HepG2 (cell line): Measurements from ENCODE around the gene TBX6. TPM values are rescaled to one million over a fixed set of nuclear protein-coding genes. Genes with fewer than 3 reads are reported as not detected.

ENCODE experiments used
- ARID2 ChIP-seq: sonication (generic); formaldehyde crosslinking; IDR thresholded peaks from 2 replicates; pipeline ENCODE4 v1.8.1; 2022; ENCODE audit warnings: mild to moderate bottlenecking, missing genetic modification reagents, borderline replicate concordance
- ATAD3A ChIP-seq: sonication (generic); formaldehyde crosslinking; IDR thresholded peaks from 2 replicates; pipeline ENCODE4 v1.4.0; 2020; ENCODE audit warnings: missing genetic modification reagents
- ATF7-NPFF ChIP-seq: sonication (generic); formaldehyde crosslinking; IDR thresholded peaks from 2 replicates; pipeline ENCODE4 v1.8.1; 2023; ENCODE audit warnings: mild to moderate bottlenecking, low read depth, missing genetic modification reagents, moderate library complexity
- CREM ChIP-seq, 2 experiments: sonication (generic) in 1 of 2; formaldehyde crosslinking in 1 of 2; IDR thresholded peaks; 2 replicates each; pipeline versions ENCODE4 v1.4.0 to v1.6.1; 2016 to 2020; ENCODE audit warnings: antibody characterized with exemption in 1 of 2, mild to moderate bottlenecking in 1 of 2, missing genetic modification reagents in 1 of 2
- EP300 ChIP-seq, 3 experiments: sonication (generic) in 1 of 3; formaldehyde crosslinking in 1 of 3; IDR thresholded peaks; 2 replicates each; pipeline versions ENCODE4 v1.5.1 to v1.6.1; 2011 to 2020; ENCODE audit warnings: low read depth in 2 of 3, low read length in 2 of 3, borderline replicate concordance in 1 of 3, improper control_type of control experiment in 1 of 3, mild to moderate bottlenecking in 1 of 3, missing genetic modification reagents in 1 of 3, moderate library complexity in 1 of 3
- NFE2 ChIP-seq: sonication (generic); formaldehyde crosslinking; IDR thresholded peaks from 2 replicates; pipeline ENCODE4 v1.4.0; 2020; ENCODE audit warnings: missing genetic modification reagents
- SATB2 ChIP-seq: sonication (generic); formaldehyde crosslinking; IDR thresholded peaks from 2 replicates; pipeline ENCODE4 v1.5.0; 2020; ENCODE audit warnings: missing genetic modification reagents
- SYNCRIP ChIP-seq: fragments of 200-400 bp; formaldehyde crosslinking; IDR thresholded peaks from 2 replicates; pipeline ENCODE4 v1.6.1; 2018; ENCODE audit warnings: mild to moderate bottlenecking, low read depth, low read length; ENCODE audit not compliant: insufficient read depth
- TP53 ChIP-seq: sonication (generic); formaldehyde crosslinking; conservative IDR thresholded peaks from 2 replicates; pipeline ENCODE4 v1.4.0; 2020; ENCODE audit warnings: missing genetic modification reagents
- ZNF558 ChIP-seq: sonication (generic); formaldehyde crosslinking; IDR thresholded peaks from 2 replicates; pipeline ENCODE4 v1.9.0; 2022; ENCODE audit warnings: mild to moderate bottlenecking, missing genetic modification reagents, borderline replicate concordance
- ZNF589 ChIP-seq: sonication (generic); formaldehyde crosslinking; conservative IDR thresholded peaks from 2 replicates; pipeline ENCODE4 v1.8.0; 2022; ENCODE audit warnings: mild to moderate bottlenecking, moderate library complexity, missing genetic modification reagents
- ZNF660 ChIP-seq: sonication (generic); formaldehyde crosslinking; IDR thresholded peaks from 2 replicates; pipeline ENCODE4 v1.5.1; 2020; ENCODE audit warnings: mild to moderate bottlenecking, low read depth, missing genetic modification reagents, borderline replicate concordance
- polyA plus RNA-seq, 8 experiments: library from polyadenylated mRNA; depleted of rRNA in 3 of 8; stranded (reverse) in 7 of 8; unstranded in 1 of 8; fragments of >200 nt; fragmentation: Illumina TruSeq in 4 of 8; extraction: Trizol in 4 of 8; gene quantifications; 2 replicates each; pipeline versions ENCODE4 v1.2.1 to v1.2.3, GENCODE V29; 2011 to 2016; ENCODE audit warnings: low read depth in 4 of 8, missing spikeins in 1 of 8, mixed read lengths in 1 of 8; ENCODE audit not compliant: insufficient read depth in 1 of 8
- total RNA-seq, 5 experiments: library from RNA; depleted of rRNA; stranded (reverse); fragments of >200 nt; fragmentation: Illumina TruSeq; extraction: Trizol; gene quantifications; 2 replicates each; pipeline ENCODE4 v1.2.3, GENCODE V29; 2016; ENCODE audit warnings: low read depth in 1 of 5
- TF ChIP-seq, protein P1 (sequence below): sonication (generic); formaldehyde crosslinking; conservative IDR thresholded peaks from 2 replicates; pipeline ENCODE4 v1.4.0; 2020; ENCODE audit warnings: mild to moderate bottlenecking, missing genetic modification reagents, moderate library complexity
- TF ChIP-seq, protein P2 (sequence below): sonication (generic); formaldehyde crosslinking; IDR thresholded peaks from 2 replicates; pipeline ENCODE4 v1.4.0; 2020; ENCODE audit warnings: missing genetic modification reagents
- TF ChIP-seq, protein P3 (sequence below): IDR thresholded peaks from 2 replicates; pipeline ENCODE4 v1.6.1; 2016
- TF ChIP-seq, protein P4 (sequence below): sonication (generic); formaldehyde crosslinking; conservative IDR thresholded peaks from 2 replicates; pipeline ENCODE4 v1.5.0; 2020; ENCODE audit warnings: missing genetic modification reagents
- TF ChIP-seq, protein P5 (sequence below): sonication (generic); formaldehyde crosslinking; IDR thresholded peaks from 2 replicates; pipeline ENCODE4 v1.4.0; 2020; ENCODE audit warnings: missing genetic modification reagents
- TF ChIP-seq, protein P6 (sequence below): sonication (generic); formaldehyde crosslinking; IDR thresholded peaks from 2 replicates; pipeline ENCODE4 v1.4.0; 2020; ENCODE audit warnings: mild to moderate bottlenecking, missing genetic modification reagents

Gene TBX6
- total and polyA plus RNA-seq, 2 of the 13 experiments (the other 11 are each of a cell fraction or from before 2014, with no cell fraction given), result 0.24 to 0.42 TPM

DNA sequence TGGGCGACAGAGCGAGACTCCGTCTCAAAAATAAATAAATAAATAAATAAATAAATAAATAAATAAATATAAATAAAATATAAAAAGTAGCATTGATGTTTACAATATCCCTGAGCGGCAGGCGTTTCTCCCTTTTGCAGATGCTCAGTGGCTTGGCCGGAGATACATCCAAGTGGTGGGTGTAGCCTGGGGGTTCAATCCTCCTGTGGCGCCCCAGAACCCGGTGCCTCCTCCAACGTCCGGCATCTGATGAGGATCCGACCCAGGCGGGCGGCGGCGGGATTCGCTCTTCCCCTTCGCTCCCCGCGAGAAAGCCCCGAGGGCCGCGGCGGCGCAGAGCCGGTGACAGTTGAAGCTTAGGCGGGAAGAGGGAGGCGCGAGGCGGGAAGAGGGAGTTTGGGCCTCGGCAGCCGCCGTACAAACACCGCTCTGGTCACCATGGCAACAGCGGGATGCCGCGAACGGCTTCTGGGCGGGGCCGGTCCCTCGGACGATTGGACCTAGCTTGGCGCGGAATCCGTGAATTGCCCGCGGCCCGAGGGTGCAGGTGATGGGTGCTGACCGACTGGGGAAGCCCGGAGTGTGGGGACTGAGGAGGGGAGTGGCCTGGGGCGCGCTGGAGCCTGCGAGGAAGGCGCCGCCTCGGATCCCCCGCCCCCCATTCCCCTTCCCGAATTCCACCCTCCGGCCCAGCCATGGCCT is 38.9 kb downstream of the TBX6 start (continued):
- TF ChIP-seq ZNF589 (CRISPR knock-in tag), result peak; percentile 97
- TF ChIP-seq ZNF660 (CRISPR knock-in tag), result no peak
- TF ChIP-seq ATF7-NPFF (CRISPR knock-in tag), result peak; percentile 98
- peak; percentile 62; the same call in 1 of the 2 replicates for TF ChIP-seq SATB2 (CRISPR knock-in tag)
- TF ChIP-seq, protein P1, sequence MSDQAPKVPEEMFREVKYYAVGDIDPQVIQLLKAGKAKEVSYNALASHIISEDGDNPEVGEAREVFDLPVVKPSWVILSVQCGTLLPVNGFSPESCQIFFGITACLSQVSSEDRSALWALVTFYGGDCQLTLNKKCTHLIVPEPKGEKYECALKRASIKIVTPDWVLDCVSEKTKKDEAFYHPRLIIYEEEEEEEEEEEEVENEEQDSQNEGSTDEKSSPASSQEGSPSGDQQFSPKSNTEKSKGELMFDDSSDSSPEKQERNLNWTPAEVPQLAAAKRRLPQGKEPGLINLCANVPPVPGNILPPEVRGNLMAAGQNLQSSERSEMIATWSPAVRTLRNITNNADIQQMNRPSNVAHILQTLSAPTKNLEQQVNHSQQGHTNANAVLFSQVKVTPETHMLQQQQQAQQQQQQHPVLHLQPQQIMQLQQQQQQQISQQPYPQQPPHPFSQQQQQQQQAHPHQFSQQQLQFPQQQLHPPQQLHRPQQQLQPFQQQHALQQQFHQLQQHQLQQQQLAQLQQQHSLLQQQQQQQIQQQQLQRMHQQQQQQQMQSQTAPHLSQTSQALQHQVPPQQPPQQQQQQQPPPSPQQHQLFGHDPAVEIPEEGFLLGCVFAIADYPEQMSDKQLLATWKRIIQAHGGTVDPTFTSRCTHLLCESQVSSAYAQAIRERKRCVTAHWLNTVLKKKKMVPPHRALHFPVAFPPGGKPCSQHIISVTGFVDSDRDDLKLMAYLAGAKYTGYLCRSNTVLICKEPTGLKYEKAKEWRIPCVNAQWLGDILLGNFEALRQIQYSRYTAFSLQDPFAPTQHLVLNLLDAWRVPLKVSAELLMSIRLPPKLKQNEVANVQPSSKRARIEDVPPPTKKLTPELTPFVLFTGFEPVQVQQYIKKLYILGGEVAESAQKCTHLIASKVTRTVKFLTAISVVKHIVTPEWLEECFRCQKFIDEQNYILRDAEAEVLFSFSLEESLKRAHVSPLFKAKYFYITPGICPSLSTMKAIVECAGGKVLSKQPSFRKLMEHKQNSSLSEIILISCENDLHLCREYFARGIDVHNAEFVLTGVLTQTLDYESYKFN (CRISPR knock-in tag), result peak; percentile 63
- TF ChIP-seq CREM (IDR thresholded peaks at IDR 0.05), result no peak
- TF ChIP-seq CREM (CRISPR knock-in tag; IDR thresholded peaks at IDR 0.05), result no peak
- TF ChIP-seq, protein P2, sequence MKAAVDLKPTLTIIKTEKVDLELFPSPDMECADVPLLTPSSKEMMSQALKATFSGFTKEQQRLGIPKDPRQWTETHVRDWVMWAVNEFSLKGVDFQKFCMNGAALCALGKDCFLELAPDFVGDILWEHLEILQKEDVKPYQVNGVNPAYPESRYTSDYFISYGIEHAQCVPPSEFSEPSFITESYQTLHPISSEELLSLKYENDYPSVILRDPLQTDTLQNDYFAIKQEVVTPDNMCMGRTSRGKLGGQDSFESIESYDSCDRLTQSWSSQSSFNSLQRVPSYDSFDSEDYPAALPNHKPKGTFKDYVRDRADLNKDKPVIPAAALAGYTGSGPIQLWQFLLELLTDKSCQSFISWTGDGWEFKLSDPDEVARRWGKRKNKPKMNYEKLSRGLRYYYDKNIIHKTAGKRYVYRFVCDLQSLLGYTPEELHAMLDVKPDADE, result 0 out of 2 replicates have a peak, but pooled peaks have one; percentile 71
- TF ChIP-seq NFE2 (CRISPR knock-in tag), result 0 out of 2 replicates have a peak, but pooled peaks have one; percentile 18
- TF ChIP-seq EP300 (IDR thresholded peaks at IDR 0.05; ENCODE audit: low read depth in 2 of 2, low read length in 2 of 2), result peak; percentile 60 to 63; a peak in 1 of 4 replicates
- TF ChIP-seq EP300 (CRISPR knock-in tag; IDR thresholded peaks at IDR 0.05; ENCODE audit: borderline replicate concordance), result peak; percentile 76
- TF ChIP-seq ZNF558 (CRISPR knock-in tag), result peak; percentile 94; the same call in 1 of the 2 replicates
- TF ChIP-seq, protein P3, sequence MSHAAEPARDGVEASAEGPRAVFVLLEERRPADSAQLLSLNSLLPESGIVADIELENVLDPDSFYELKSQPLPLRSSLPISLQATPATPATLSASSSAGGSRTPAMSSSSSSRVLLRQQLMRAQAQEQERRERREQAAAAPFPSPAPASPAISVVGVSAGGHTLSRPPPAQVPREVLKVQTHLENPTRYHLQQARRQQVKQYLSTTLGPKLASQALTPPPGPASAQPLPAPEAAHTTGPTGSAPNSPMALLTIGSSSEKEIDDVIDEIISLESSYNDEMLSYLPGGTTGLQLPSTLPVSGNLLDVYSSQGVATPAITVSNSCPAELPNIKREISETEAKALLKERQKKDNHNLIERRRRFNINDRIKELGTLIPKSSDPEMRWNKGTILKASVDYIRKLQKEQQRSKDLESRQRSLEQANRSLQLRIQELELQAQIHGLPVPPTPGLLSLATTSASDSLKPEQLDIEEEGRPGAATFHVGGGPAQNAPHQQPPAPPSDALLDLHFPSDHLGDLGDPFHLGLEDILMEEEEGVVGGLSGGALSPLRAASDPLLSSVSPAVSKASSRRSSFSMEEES, result peak; percentile 89
- TF ChIP-seq, protein P4, sequence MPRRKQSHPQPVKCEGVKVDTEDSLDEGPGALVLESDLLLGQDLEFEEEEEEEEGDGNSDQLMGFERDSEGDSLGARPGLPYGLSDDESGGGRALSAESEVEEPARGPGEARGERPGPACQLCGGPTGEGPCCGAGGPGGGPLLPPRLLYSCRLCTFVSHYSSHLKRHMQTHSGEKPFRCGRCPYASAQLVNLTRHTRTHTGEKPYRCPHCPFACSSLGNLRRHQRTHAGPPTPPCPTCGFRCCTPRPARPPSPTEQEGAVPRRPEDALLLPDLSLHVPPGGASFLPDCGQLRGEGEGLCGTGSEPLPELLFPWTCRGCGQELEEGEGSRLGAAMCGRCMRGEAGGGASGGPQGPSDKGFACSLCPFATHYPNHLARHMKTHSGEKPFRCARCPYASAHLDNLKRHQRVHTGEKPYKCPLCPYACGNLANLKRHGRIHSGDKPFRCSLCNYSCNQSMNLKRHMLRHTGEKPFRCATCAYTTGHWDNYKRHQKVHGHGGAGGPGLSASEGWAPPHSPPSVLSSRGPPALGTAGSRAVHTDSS (CRISPR knock-in tag), result no peak
- TF ChIP-seq, protein P5, sequence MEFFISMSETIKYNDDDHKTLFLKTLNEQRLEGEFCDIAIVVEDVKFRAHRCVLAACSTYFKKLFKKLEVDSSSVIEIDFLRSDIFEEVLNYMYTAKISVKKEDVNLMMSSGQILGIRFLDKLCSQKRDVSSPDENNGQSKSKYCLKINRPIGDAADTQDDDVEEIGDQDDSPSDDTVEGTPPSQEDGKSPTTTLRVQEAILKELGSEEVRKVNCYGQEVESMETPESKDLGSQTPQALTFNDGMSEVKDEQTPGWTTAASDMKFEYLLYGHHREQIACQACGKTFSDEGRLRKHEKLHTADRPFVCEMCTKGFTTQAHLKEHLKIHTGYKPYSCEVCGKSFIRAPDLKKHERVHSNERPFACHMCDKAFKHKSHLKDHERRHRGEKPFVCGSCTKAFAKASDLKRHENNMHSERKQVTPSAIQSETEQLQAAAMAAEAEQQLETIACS (CRISPR knock-in tag), result peak; percentile 52; the same call in 1 of the 2 replicates
- no peak for TF ChIP-seq ATAD3A
- no peak for TF ChIP-seq SYNCRIP
- TF ChIP-seq TP53 (CRISPR knock-in tag), result peak; percentile 78
- TF ChIP-seq, protein P6, sequence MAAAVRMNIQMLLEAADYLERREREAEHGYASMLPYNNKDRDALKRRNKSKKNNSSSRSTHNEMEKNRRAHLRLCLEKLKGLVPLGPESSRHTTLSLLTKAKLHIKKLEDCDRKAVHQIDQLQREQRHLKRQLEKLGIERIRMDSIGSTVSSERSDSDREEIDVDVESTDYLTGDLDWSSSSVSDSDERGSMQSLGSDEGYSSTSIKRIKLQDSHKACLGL, result peak; percentile 91
- TF ChIP-seq ARID2 (CRISPR knock-in tag), result peak; percentile 83; the same call in 1 of the 2 replicates
